Measurements from ENCODE around the gene ELFN1.

Gene ELFN1

GRCh38 chr7:1749351-1749863 lies 79.3 kb downstream of the ELFN1 start:
- Histone ChIP-seq H3K27me3 (ENCODE audit: insufficient read depth, poor library complexity, severe bottlenecking) (peaks cover 12% of the 10 kb centered on the region), H3K4me3 (replicated peaks; ENCODE audit: insufficient read depth, low read length) (no peak overlapping the region), H3K27ac (replicated peaks) (no peak overlapping the region)
- no peak for TF ChIP-seq POLR2AphosphoS5 (IDR thresholded peaks at IDR 0.05; ENCODE audit: low read depth)
- DNase-seq (ENCODE audit: low read depth in 1 of 2, low spot score in 1 of 2), result no peak

- H3K27ac ChIP-seq (replicated peaks), result no peak overlapping the region
- H3K27me3 ChIP-seq (ENCODE audit: insufficient read depth, poor library complexity, severe bottlenecking), result peaks cover 12% of the 10 kb centered on the region
- TF ChIP-seq REST (IDR thresholded peaks at IDR 0.05; ENCODE audit: insufficient replicate concordance, low read depth) (no peak), CTCF (IDR thresholded peaks at IDR 0.05; ENCODE audit: insufficient read depth, low read length) (no peak), GABPA (IDR thresholded peaks at IDR 0.05; ENCODE audit: low read depth) (no peak), POLR2AphosphoS5 (IDR thresholded peaks at IDR 0.05; ENCODE audit: low read depth) (no peak), SPI1 (IDR thresholded peaks at IDR 0.05; ENCODE audit: borderline replicate concordance, low read depth) (no peak)
- no peak for DNase-seq (ENCODE audit: low read depth in 1 of 2, low spot score in 1 of 2)
- no peak overlapping the region for H3K4me3 ChIP-seq (replicated peaks; ENCODE audit: insufficient read depth, low read length)
Measured at GRCh38 chr7:1749864-1750466, 79.9 kb downstream of the ELFN1 start.

GRCh38 chr7:1750541-1751021 lies 80.5 kb downstream of the ELFN1 start:
- Histone ChIP-seq H3K27ac (replicated peaks) (no peak overlapping the region), H3K27me3 (ENCODE audit: insufficient read depth, poor library complexity, severe bottlenecking) (peaks cover 12% of the 10 kb centered on the region), H3K4me3 (replicated peaks; ENCODE audit: insufficient read depth, low read length) (no peak overlapping the region)
- no peak for DNase-seq (ENCODE audit: low read depth in 1 of 2, low spot score in 1 of 2)
- TF ChIP-seq POLR2AphosphoS5 (IDR thresholded peaks at IDR 0.05; ENCODE audit: low read depth) (no peak), GABPA (IDR thresholded peaks at IDR 0.05; ENCODE audit: low read depth) (no peak), REST (IDR thresholded peaks at IDR 0.05; ENCODE audit: insufficient replicate concordance, low read depth) (no peak), CTCF (IDR thresholded peaks at IDR 0.05; ENCODE audit: insufficient read depth, low read length) (no peak), SPI1 (IDR thresholded peaks at IDR 0.05; ENCODE audit: borderline replicate concordance, low read depth) (no peak)

- no peak for TF ChIP-seq REST (IDR thresholded peaks at IDR 0.05; ENCODE audit: insufficient replicate concordance, low read depth)
- TF ChIP-seq CTCF (IDR thresholded peaks at IDR 0.05; ENCODE audit: insufficient read depth, low read length), result no peak
- no peak for TF ChIP-seq GABPA (IDR thresholded peaks at IDR 0.05; ENCODE audit: low read depth)
- TF ChIP-seq SPI1 (IDR thresholded peaks at IDR 0.05; ENCODE audit: borderline replicate concordance, low read depth), result no peak
- no peak for TF ChIP-seq POLR2AphosphoS5 (IDR thresholded peaks at IDR 0.05; ENCODE audit: low read depth)
- Histone ChIP-seq H3K27me3 (ENCODE audit: insufficient read depth, poor library complexity, severe bottlenecking) (peaks cover 12% of the 10 kb centered on the region), H3K4me3 (replicated peaks; ENCODE audit: insufficient read depth, low read length) (no peak overlapping the region), H3K27ac (replicated peaks) (no peak overlapping the region)
- no peak for DNase-seq (ENCODE audit: low read depth in 1 of 2, low spot score in 1 of 2)
Measured at GRCh38 chr7:1752111-1752510, 82.0 kb downstream of the ELFN1 start.
